ENCODE data around the gene EXOC4.

DNA sequence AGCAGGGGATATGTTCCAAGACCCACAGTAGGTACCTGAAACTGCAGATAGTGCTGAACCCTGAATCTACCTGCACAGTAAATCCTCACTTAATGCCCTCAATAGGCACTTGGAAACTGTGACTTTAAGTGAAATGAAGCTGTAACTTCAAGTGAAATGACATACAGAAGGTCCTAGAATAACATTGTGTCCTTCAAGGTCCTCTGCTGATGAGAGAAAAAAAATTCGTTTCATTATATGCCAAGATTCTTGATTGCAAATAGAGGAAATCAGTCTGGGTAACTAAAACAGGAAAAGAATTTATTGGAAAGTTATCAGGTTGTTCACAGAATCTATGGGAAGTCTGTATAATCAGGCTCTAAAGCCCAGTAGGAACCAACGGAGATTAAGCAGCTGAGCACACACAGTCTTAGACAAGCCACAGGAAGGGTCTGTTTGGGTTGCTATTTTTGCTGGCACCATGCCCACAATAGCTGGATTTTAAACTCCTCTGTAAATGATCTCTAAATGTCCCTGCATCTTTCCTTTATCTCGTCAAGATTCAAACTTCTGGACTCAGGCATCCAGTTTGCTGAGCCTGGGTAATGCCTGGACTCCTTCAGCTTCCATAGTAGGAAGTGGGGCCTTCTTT is 57.5 kb downstream of the EXOC4 start:
- TF ChIP-seq EZH2phosphoT487 (IDR thresholded peaks at IDR 0.05; ENCODE audit: insufficient read depth, low read depth), result no peak
- TF ChIP-seq EZH2 (IDR thresholded peaks at IDR 0.05; ENCODE audit: insufficient read depth, poor library complexity, severe bottlenecking), result no peak
